GM12892 (cell line): Measurements from ENCODE around the gene HNRNPUL2.

Experiments used
- POLR2A ChIP-seq: IDR thresholded peaks from 2 replicates; pipeline ENCODE4 v1.6.1; 2011; ENCODE audit warnings: low read depth, low read length, control low read depth
- POLR2AphosphoS5 ChIP-seq: IDR thresholded peaks from 2 replicates; pipeline ENCODE4 v1.6.1; 2011; ENCODE audit warnings: low read depth, low read length, control low read depth

DNA sequence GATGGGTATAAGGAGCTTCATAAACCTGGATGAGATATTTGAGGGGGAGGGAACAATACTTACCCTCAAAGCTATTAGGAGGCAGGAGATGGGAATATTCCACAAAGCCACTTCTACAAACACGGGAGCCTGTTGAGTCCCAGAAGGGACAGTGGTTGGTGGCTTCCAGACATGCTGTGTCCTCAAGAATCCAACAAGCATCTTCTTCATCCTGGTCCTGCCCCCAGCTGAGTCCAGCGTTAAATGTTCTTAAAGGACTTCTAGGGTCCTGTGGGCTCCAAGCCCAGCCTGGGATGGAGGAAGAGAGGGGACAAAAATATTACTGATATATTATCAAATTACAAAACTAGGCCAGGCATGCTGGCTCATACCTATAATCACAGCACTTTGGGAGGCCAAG, 59.8 kb downstream of the HNRNPUL2 start:
- no peak for TF ChIP-seq POLR2AphosphoS5
- TF ChIP-seq POLR2A: no peak
